ENCODE results near the gene SLC16A6. TPM values are rescaled to one million over a fixed set of nuclear protein-coding genes. Genes with fewer than 3 reads are reported as not detected.

The SLC16A6 gene
- polyA plus RNA-seq, 3 donors: 12.3 to 24.7 (median 14.0) TPM

DNA sequence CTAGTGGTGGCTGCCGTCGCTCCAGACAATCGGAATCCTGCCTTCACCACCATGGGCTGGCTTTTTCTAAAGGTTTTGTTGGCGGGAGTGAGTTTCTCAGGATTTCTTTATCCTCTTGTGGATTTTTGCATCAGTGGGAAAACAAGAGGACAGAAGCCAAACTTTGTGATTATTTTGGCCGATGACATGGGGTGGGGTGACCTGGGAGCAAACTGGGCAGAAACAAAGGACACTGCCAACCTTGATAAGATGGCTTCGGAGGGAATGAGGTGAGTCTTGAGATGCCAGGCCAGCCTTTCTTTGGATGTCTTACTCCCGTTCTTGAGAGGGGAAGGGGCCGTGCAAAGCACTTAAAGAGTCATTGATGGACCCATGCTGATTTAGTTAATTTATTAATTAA is 16.5 kb upstream of the SLC16A6 start:
- peaks cover 0 to 5% (median 2%) of the 10 kb centered on the region in 3 donors for H3K27me3 Mint-ChIP-seq (ENCODE audit: low read depth in 3 of 3)
- Histone ChIP-seq H3K4me1 (ENCODE audit: control insufficient read depth in 1 of 2, insufficient read depth in 2 of 2, low read length in 2 of 2) (peaks cover 48 to 57% of the 10 kb centered on the region in 2 donors), H4K20me1 (ENCODE audit: insufficient read depth, low read length) (no peaks in the 10 kb centered on the region), H3K9me3 (replicated peaks in 1 of 2; ENCODE audit: control insufficient read depth in 1 of 2, insufficient read depth in 1 of 2, low read length in 2 of 2) (no peaks in the 10 kb centered on the region), H3K4me3 (replicated peaks in 1 of 3; ENCODE audit: low read depth in 2 of 3, low read length in 3 of 3) (no peak overlapping the region), H3K4me2 (replicated peaks; ENCODE audit: extremely low read depth, low read length, poor library complexity, severe bottlenecking) (no peak overlapping the region), H3K79me2 (ENCODE audit: insufficient read depth, low read length) (peaks cover 2% of the 10 kb centered on the region), H3K27ac (ENCODE audit: low read depth in 1 of 2, low read length in 2 of 2) (peak overlapping the region in 1 of 2 donors; percentile 16), H3K27me3 (ENCODE audit: control insufficient read depth in 2 of 2, insufficient read depth in 2 of 2, low read length in 2 of 2) (no peaks in the 10 kb centered on the region), H2AFZ (ENCODE audit: insufficient read depth, low read depth, low read length, poor library complexity, severe bottlenecking) (no peak overlapping the region), H3K9ac (ENCODE audit: insufficient read depth, low read length, poor library complexity, severe bottlenecking) (no peak overlapping the region), H3K36me3 (replicated peaks in 1 of 2; ENCODE audit: control insufficient read depth in 1 of 2, insufficient read depth in 2 of 2, low read length in 2 of 2) (peaks cover 0 to 3% of the 10 kb centered on the region in 2 donors)
- WGBS (ENCODE audit: insufficient coverage): 89% methylated on average over 6 of the region's 8 CpGs
- TF ChIP-seq, protein P1, sequence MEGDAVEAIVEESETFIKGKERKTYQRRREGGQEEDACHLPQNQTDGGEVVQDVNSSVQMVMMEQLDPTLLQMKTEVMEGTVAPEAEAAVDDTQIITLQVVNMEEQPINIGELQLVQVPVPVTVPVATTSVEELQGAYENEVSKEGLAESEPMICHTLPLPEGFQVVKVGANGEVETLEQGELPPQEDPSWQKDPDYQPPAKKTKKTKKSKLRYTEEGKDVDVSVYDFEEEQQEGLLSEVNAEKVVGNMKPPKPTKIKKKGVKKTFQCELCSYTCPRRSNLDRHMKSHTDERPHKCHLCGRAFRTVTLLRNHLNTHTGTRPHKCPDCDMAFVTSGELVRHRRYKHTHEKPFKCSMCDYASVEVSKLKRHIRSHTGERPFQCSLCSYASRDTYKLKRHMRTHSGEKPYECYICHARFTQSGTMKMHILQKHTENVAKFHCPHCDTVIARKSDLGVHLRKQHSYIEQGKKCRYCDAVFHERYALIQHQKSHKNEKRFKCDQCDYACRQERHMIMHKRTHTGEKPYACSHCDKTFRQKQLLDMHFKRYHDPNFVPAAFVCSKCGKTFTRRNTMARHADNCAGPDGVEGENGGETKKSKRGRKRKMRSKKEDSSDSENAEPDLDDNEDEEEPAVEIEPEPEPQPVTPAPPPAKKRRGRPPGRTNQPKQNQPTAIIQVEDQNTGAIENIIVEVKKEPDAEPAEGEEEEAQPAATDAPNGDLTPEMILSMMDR (IDR thresholded peaks at IDR 0.05): no peak
- DNase-seq: no peak
- intact Hi-C loops (cut with micrococcal nuclease): no loop called here
- peaks cover 50% of the 10 kb centered on the region for H3K4me1 Mint-ChIP-seq
- H3K9me3 Mint-ChIP-seq: peaks cover 0 to 2% (median 0%) of the 10 kb centered on the region in 7 donors
- H3K36me3 Mint-ChIP-seq: peaks cover 25 to 29% of the 10 kb centered on the region in 2 donors
- no peak overlapping the region for H3K4me3 Mint-ChIP-seq
- H3K27ac Mint-ChIP-seq: peak overlapping the region in 4 of 7 donors; percentile 3 to 55 (median 40)

DNA sequence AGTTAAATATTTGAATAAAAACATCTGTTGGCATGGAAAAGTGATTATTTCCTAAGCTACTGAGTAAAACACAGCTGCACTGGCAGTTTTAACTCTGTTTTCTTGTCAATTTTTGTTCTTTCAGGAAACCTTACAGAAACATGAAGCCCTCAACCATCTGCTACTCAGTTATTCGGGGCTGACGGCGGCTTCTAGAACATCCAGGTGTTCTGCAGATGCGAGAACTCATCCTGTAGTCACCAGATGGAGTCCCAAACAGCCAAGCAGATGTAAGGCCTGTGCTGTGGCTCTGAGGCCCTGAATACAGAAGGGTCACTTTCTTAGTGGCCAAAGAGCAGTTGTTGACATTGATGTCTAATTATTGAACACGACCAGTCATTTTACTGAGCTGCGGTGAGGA is 15.9 kb upstream of the SLC16A6 start:
- H3K9ac ChIP-seq (ENCODE audit: insufficient read depth, low read length, poor library complexity, severe bottlenecking): no peak overlapping the region
- H3K27ac ChIP-seq (ENCODE audit: low read depth in 1 of 2, low read length in 2 of 2): peak overlapping the region in 1 of 2 donors; percentile 16
- peaks cover 0 to 2% (median 0%) of the 10 kb centered on the region in 7 donors for H3K9me3 Mint-ChIP-seq
- no peaks in the 10 kb centered on the region for H3K9me3 ChIP-seq (replicated peaks in 1 of 2; ENCODE audit: control insufficient read depth in 1 of 2, insufficient read depth in 1 of 2, low read length in 2 of 2)
- H3K4me1 ChIP-seq (ENCODE audit: control insufficient read depth in 1 of 2, insufficient read depth in 2 of 2, low read length in 2 of 2): peaks cover 41 to 50% of the 10 kb centered on the region in 2 donors
- H3K27me3 Mint-ChIP-seq (ENCODE audit: low read depth in 3 of 3): peaks cover 0 to 5% (median 2%) of the 10 kb centered on the region in 3 donors
- intact Hi-C loops (cut with micrococcal nuclease): no loop called here
- H2AFZ ChIP-seq (ENCODE audit: insufficient read depth, low read depth, low read length, poor library complexity, severe bottlenecking): no peak overlapping the region
- H4K20me1 ChIP-seq (ENCODE audit: insufficient read depth, low read length): no peaks in the 10 kb centered on the region
- peaks cover 2% of the 10 kb centered on the region for H3K79me2 ChIP-seq (ENCODE audit: insufficient read depth, low read length)
- H3K36me3 ChIP-seq (replicated peaks in 1 of 2; ENCODE audit: control insufficient read depth in 1 of 2, insufficient read depth in 2 of 2, low read length in 2 of 2): peaks cover 0 to 3% of the 10 kb centered on the region in 2 donors
- H3K27me3 ChIP-seq (ENCODE audit: control insufficient read depth in 2 of 2, insufficient read depth in 2 of 2, low read length in 2 of 2): no peaks in the 10 kb centered on the region
- no peak for DNase-seq
- H3K36me3 Mint-ChIP-seq: peaks cover 25 to 27% of the 10 kb centered on the region in 2 donors
- H3K4me3 ChIP-seq (replicated peaks in 1 of 3; ENCODE audit: low read depth in 2 of 3, low read length in 3 of 3): no peak overlapping the region
- peak overlapping the region in 3 of 7 donors; percentile 30 to 48 (median 30) for H3K27ac Mint-ChIP-seq
- H3K4me1 Mint-ChIP-seq: peaks cover 50% of the 10 kb centered on the region
- 98% methylated on average over 6 of the region's 6 CpGs for WGBS (ENCODE audit: insufficient coverage)
- H3K4me3 Mint-ChIP-seq: no peak overlapping the region
- H3K4me2 ChIP-seq (replicated peaks; ENCODE audit: extremely low read depth, low read length, poor library complexity, severe bottlenecking): no peak overlapping the region
- TF ChIP-seq, protein P1 (IDR thresholded peaks at IDR 0.05): no peak
